Suprapubic skin (tissue), 4 donors: Measurements from ENCODE around the gene TNFSF13B. TPM values are rescaled to one million over a fixed set of nuclear protein-coding genes. Genes with fewer than 3 reads are reported as not detected.
"Not testable (repeated sequence)": the region's sequence is repeated elsewhere in the genome, so short reads cannot be mapped to it uniquely, and the experiment has no call there.

Experiments used
- DNase-seq, 2 donors: peaks; one replicate each; pipeline ENCODE4 v3.0.0-alpha.2; 2019; ENCODE audit warnings: low spot score in 2 of 2
- H3K27ac ChIP-seq: fragments of 200-600 bp; sonication (generic); one replicate; pipeline ENCODE4 v1.5.1; 2019
- H3K27me3 ChIP-seq: fragments of 200-600 bp; sonication (generic); one replicate; pipeline ENCODE4 v1.5.1; 2019
- H3K36me3 ChIP-seq: fragments of 200-600 bp; sonication (generic); one replicate; pipeline ENCODE4 v1.5.1; 2019
- H3K4me1 ChIP-seq: fragments of 200-600 bp; sonication (generic); one replicate; pipeline ENCODE4 v1.5.1; 2019
- H3K4me3 ChIP-seq: fragments of 200-600 bp; sonication (generic); one replicate; pipeline ENCODE4 v1.5.1; 2019; ENCODE audit warnings: mild to moderate bottlenecking
- H3K9me3 ChIP-seq: fragments of 200-600 bp; sonication (generic); one replicate; pipeline ENCODE4 v1.5.1; 2019
- EP300 ChIP-seq: sonication (generic); formaldehyde crosslinking; IDR thresholded peaks from one replicate; pipeline ENCODE4 v1.6.1; 2017; ENCODE audit warnings: antibody characterized with exemption
- POLR2A ChIP-seq, 2 donors: fragments of 450-650 bp; IDR thresholded peaks; one replicate each; pipeline ENCODE4 v1.6.1; 2017; ENCODE audit warnings: antibody characterized with exemption in 2 of 2, mild to moderate bottlenecking in 2 of 2, moderate library complexity in 2 of 2
- POLR2AphosphoS5 ChIP-seq, 3 donors: sonication (generic); formaldehyde crosslinking; IDR thresholded peaks; one replicate each; pipeline ENCODE4 v1.6.1; 2017; ENCODE audit warnings: antibody characterized with exemption in 3 of 3
- whole genome bisulfite sequencing: methylation state at CpG from one replicate; pipeline ENCODE4 v1.1.5; 2018; 5-methylcytosine and 5-hydroxymethylcytosine counted together
- total RNA-seq, 4 donors: library from RNA; depleted of rRNA; stranded (reverse); fragments of >200 nt; gene quantifications; one replicate each; pipeline ENCODE4 v1.1.0, GENCODE V29; 2016
- TF ChIP-seq, protein P1 (sequence below), 2 donors: fragments of 200-600 bp in 1 of 2; fragments of 450-650 bp in 1 of 2; sonication (generic) in 1 of 2; IDR thresholded peaks; one replicate each; pipeline ENCODE4 v1.5.1; 2016 to 2019; ENCODE audit warnings: antibody characterized with exemption in 2 of 2, mild to moderate bottlenecking in 1 of 2, moderate library complexity in 1 of 2

The TNFSF13B gene
- total RNA-seq, 4 donors from 2014 or later: 0.44 to 5.2 (median 1.8) TPM

GRCh38 chr13:108305655-108306054 lies 36.1 kb downstream of the TNFSF13B start:
- DNase-seq: no peak
- Histone ChIP-seq H3K27me3 (no peaks in the 10 kb centered on the region), H3K9me3 (no peaks in the 10 kb centered on the region), H3K4me1 (no peaks in the 10 kb centered on the region), H3K4me3 (no peak overlapping the region), H3K36me3 (no peaks in the 10 kb centered on the region), H3K27ac (no peak overlapping the region)
- TF ChIP-seq POLR2AphosphoS5 (IDR thresholded peaks at IDR 0.05) (no peak), EP300 (no peak), POLR2A (IDR thresholded peaks at IDR 0.05) (no peak)
- TF ChIP-seq, protein P1, sequence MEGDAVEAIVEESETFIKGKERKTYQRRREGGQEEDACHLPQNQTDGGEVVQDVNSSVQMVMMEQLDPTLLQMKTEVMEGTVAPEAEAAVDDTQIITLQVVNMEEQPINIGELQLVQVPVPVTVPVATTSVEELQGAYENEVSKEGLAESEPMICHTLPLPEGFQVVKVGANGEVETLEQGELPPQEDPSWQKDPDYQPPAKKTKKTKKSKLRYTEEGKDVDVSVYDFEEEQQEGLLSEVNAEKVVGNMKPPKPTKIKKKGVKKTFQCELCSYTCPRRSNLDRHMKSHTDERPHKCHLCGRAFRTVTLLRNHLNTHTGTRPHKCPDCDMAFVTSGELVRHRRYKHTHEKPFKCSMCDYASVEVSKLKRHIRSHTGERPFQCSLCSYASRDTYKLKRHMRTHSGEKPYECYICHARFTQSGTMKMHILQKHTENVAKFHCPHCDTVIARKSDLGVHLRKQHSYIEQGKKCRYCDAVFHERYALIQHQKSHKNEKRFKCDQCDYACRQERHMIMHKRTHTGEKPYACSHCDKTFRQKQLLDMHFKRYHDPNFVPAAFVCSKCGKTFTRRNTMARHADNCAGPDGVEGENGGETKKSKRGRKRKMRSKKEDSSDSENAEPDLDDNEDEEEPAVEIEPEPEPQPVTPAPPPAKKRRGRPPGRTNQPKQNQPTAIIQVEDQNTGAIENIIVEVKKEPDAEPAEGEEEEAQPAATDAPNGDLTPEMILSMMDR (IDR thresholded peaks at IDR 0.05): no peak

- Histone ChIP-seq H3K4me3 (no peak overlapping the region), H3K27me3 (no peaks in the 10 kb centered on the region), H3K9me3 (no peaks in the 10 kb centered on the region), H3K4me1 (no peaks in the 10 kb centered on the region), H3K27ac (no peak overlapping the region), H3K36me3 (no peaks in the 10 kb centered on the region)
- TF ChIP-seq POLR2A (IDR thresholded peaks at IDR 0.05) (no peak), POLR2AphosphoS5 (IDR thresholded peaks at IDR 0.05) (no peak), EP300 (no peak)
- TF ChIP-seq, protein P1 (IDR thresholded peaks at IDR 0.05): no peak
- DNase-seq: no peak
These were observed 37.3 kb downstream of the TNFSF13B start for GRCh38 chr13:108306860-108307259.

GRCh38 chr13:108311596-108311995 lies 42.1 kb downstream of the TNFSF13B start:
- not testable (repeated sequence) for H3K4me1 ChIP-seq, H3K9me3 ChIP-seq, H3K27ac ChIP-seq, H3K36me3 ChIP-seq, DNase-seq, H3K27me3 ChIP-seq, H3K4me3 ChIP-seq
- 79% methylated on average over 4 of the region's 4 CpGs for WGBS

- DNase-seq: no peak
- Histone ChIP-seq H3K4me1 (no peaks in the 10 kb centered on the region), H3K27ac (no peak overlapping the region), H3K36me3 (no peaks in the 10 kb centered on the region), H3K9me3 (no peaks in the 10 kb centered on the region), H3K27me3 (no peaks in the 10 kb centered on the region), H3K4me3 (no peak overlapping the region)
- 56% methylated on average over 3 of the region's 3 CpGs for WGBS
- TF ChIP-seq, protein P1 (IDR thresholded peaks at IDR 0.05): no peak
- TF ChIP-seq POLR2A (IDR thresholded peaks at IDR 0.05) (no peak), EP300 (no peak), POLR2AphosphoS5 (IDR thresholded peaks at IDR 0.05) (no peak)
These were observed 43.9 kb downstream of the TNFSF13B start for GRCh38 chr13:108313382-108313781.

DNA sequence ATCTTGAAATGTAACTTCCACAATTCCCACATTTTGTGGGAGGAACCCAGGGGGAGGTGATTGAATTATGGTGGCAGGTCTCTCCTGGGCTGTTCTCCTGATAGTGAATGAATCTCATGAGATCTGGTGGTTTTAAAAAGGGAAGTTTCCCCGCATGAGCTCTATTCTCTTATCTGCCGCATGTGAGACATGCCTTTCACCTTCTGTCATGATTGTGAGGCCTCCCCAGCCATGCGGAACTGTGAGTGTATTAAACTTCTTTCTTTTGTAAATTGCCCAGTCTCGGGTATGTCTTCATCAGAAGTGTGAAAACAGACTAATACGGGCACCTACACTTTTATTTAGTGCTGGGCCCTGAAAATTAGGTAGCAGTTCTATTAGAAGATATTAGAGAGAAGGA lies 45.8 kb downstream of the TNFSF13B start:
- no peak for DNase-seq
- H3K4me3 ChIP-seq: no peak overlapping the region
- H3K36me3 ChIP-seq: no peaks in the 10 kb centered on the region
- H3K27me3 ChIP-seq: no peaks in the 10 kb centered on the region
- no peaks in the 10 kb centered on the region for H3K4me1 ChIP-seq
- no peak overlapping the region for H3K27ac ChIP-seq
- WGBS: 73% methylated on average over 5 of the region's 5 CpGs
- no peak for TF ChIP-seq EP300
- no peak for TF ChIP-seq POLR2AphosphoS5 (IDR thresholded peaks at IDR 0.05)
- no peak for TF ChIP-seq POLR2A (IDR thresholded peaks at IDR 0.05)
- TF ChIP-seq, protein P1 (IDR thresholded peaks at IDR 0.05): no peak
- no peaks in the 10 kb centered on the region for H3K9me3 ChIP-seq

DNA sequence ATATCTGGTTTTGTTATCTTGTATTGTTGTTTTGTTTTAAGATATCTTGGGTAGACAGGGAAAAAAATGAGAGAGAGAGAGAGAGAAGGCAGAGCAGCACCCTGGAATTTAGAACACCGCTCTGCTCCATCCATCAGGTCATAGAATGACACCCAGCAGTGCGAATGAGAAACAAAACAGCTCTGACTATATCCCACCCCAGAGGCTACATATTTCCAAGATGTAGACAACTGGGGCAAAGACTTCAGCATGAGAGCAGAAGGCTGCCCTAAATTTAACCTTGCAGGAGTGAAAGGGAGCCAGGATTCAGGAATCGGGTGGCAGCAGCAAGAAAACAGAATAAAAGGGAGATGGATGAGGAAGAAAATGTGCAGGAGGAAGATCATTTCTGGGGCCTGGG lies 46.5 kb downstream of the TNFSF13B start:
- DNase-seq: no peak
- Histone ChIP-seq H3K27ac (no peak overlapping the region), H3K36me3 (no peaks in the 10 kb centered on the region), H3K4me1 (no peaks in the 10 kb centered on the region), H3K27me3 (no peaks in the 10 kb centered on the region), H3K9me3 (no peaks in the 10 kb centered on the region), H3K4me3 (no peak overlapping the region)
- WGBS: 66% methylated on average over 3 of the region's 3 CpGs
- no peak for TF ChIP-seq POLR2A (IDR thresholded peaks at IDR 0.05)
- TF ChIP-seq EP300: no peak
- TF ChIP-seq, protein P1 (IDR thresholded peaks at IDR 0.05): no peak
- no peak for TF ChIP-seq POLR2AphosphoS5 (IDR thresholded peaks at IDR 0.05)
